ENCODE measurements around the gene PLBD2. TPM values are rescaled to one million over a fixed set of nuclear protein-coding genes. Genes with fewer than 3 reads are reported as not detected.

Gene PLBD2
- total RNA-seq, 1 experiment from 2014 or later: 31.4 TPM

GRCh38 chr12:113334786-113335539, 23.4 kb upstream of the PLBD2 start, which contains the start of gene SLC8B1:
Gene SLC8B1 (minus strand): TSS chr12:113335109. CDS start chr12:113332878, 2,231 bp downstream.
- Histone ChIP-seq H2BK120ac (ENCODE audit: low read depth, low read length, poor library complexity, severe bottlenecking) (no peak within 1 kb of the TSS), H3K14ac (ENCODE audit: insufficient read depth, low read length) (no peak within 1 kb of the TSS), H2BK5ac (ENCODE audit: insufficient read length, low read length) (no peak within 1 kb of the TSS), H4K5ac (ENCODE audit: insufficient read length, low read depth, low read length) (no peak within 1 kb of the TSS), H2AK5ac (ENCODE audit: insufficient read length, low read length) (no peak within 1 kb of the TSS), H2BK12ac (ENCODE audit: insufficient read length, low read depth, low read length) (no peak within 1 kb of the TSS), H3K4me2 (ENCODE audit: insufficient read depth, insufficient read length, low read length) (peak within 1 kb of the TSS; percentile 88), H3T11ph (ENCODE audit: low read length) (peak within 1 kb of the TSS; percentile 7), H3K27ac (ENCODE audit: insufficient read length, low read depth, low read length) (no peak within 1 kb of the TSS), H3K18ac (ENCODE audit: insufficient read length, low read depth, low read length) (no peak within 1 kb of the TSS), H3K4me1 (ENCODE audit: insufficient read depth, low read length) (no peaks in the 10 kb centered on the region), H3K27me3 (ENCODE audit: insufficient read depth, low read length) (peaks cover 3% of the 10 kb centered on the region; the same call in 1 of the 2 replicates), H3K9ac (ENCODE audit: extremely low read depth, insufficient read length, low read length) (peak within 1 kb of the TSS; percentile 39), H4K8ac (replicated peaks; ENCODE audit: insufficient read length, low read depth, low read length) (no peak within 1 kb of the TSS), H4K91ac (ENCODE audit: insufficient read length, low read depth, low read length) (no peak within 1 kb of the TSS), H2AFZ (ENCODE audit: low read length) (peak within 1 kb of the TSS; percentile 99), H4K20me1 (ENCODE audit: control insufficient read depth, insufficient read depth, insufficient read length) (no peaks in the 10 kb centered on the region), H3K23ac (ENCODE audit: insufficient read length, low read depth, low read length) (no peak within 1 kb of the TSS), H3K79me2 (ENCODE audit: insufficient read depth, low read length) (no peaks in the 10 kb centered on the region), H3K4ac (ENCODE audit: low read depth, low read length) (no peak within 1 kb of the TSS), H3K79me1 (ENCODE audit: insufficient read depth, low read depth, low read length, poor library complexity, severe bottlenecking) (no peaks in the 10 kb centered on the region), H2BK15ac (ENCODE audit: low read depth, low read length) (no peak within 1 kb of the TSS), H3K56ac (ENCODE audit: insufficient read length, low read depth, low read length) (no peak within 1 kb of the TSS), H2BK20ac (ENCODE audit: low read depth, low read length, poor library complexity, severe bottlenecking) (no peak within 1 kb of the TSS), H3K23me2 (ENCODE audit: insufficient read length, low read depth, low read length, poor library complexity, severe bottlenecking) (peaks cover 8% of the 10 kb centered on the region), H3K9me3 (ENCODE audit: control insufficient read depth, low read depth, low read length) (no peaks in the 10 kb centered on the region)
- Mint-ChIP-seq H3K4me3 (peak within 1 kb of the TSS; percentile 79 to 95), H3K27ac (peak within 1 kb of the TSS in 1 of 3 experiments; percentile 40; a peak in 2 of 7 replicates), H3K4me1 (peaks cover 17 to 25% of the 10 kb centered on the region in 2 experiments), H3K36me3 (ENCODE audit: insufficient read depth in 1 of 3, low read depth in 3 of 3) (peaks cover 0 to 26% (median 13%) of the 10 kb centered on the region in 3 experiments; a peak in 4 of 7 replicates), H3K9me3 (no peaks in the 10 kb centered on the region), H3K27me3 (ENCODE audit: low read depth) (peaks cover 24% of the 10 kb centered on the region)
- TF ChIP-seq CTCF (conservative IDR thresholded peaks at IDR 0.05): no peak
- no CpG with 5 or more reads among the region's 62 CpGs for WGBS (ENCODE audit: extremely low coverage, insufficient read length, low lambda C conversion rate)
- DNase-seq: peak; percentile 95
